Embryonic facial prominence (tissue), 1 donor: Measurements from ENCODE around the gene RDX.

ENCODE experiments used
- DNase-seq: peaks from one replicate; pipeline ENCODE4 v3.0.0-alpha.2; 2016; ENCODE audit errors: extremely low spot score

The RDX gene

GRCh38 chr11:110130642-110131238, 165.7 kb downstream of the RDX start:
- no peak for DNase-seq

- DNase-seq = no peak
Measured at GRCh38 chr11:110128161-110128560, 168.3 kb downstream of the RDX start.

- no peak for DNase-seq
Measured at GRCh38 chr11:110126936-110127335, 169.5 kb downstream of the RDX start.

- no peak for DNase-seq
Measured at GRCh38 chr11:110125632-110126031, 170.8 kb downstream of the RDX start.
